Adrenal gland (tissue), 5 donors: ENCODE results near the gene RANBP2.
"Not testable (repeated sequence)": the region's sequence is repeated elsewhere in the genome, so short reads cannot be mapped to it uniquely, and the experiment has no call there.

Experiments
- CTCF ChIP-seq, 6 experiments: fragments of 450-650 bp in 4 of 6; fragments of 200-600 bp in 2 of 6; sonication (generic) in 1 of 6; IDR thresholded peaks; 1 replicate in 5 of 6; 2 replicates in 1 of 6; pipeline versions ENCODE4 v1.5.1 to v1.8.0; 2016 to 2021; ENCODE audit warnings: antibody characterized with exemption in 6 of 6, mild to moderate bottlenecking in 2 of 6, moderate library complexity in 1 of 6
- POLR2A ChIP-seq, 2 donors: fragments of 450-650 bp; IDR thresholded peaks; one replicate each; pipeline ENCODE4 v1.6.1; 2017; ENCODE audit warnings: antibody characterized with exemption in 2 of 2, mild to moderate bottlenecking in 2 of 2, moderate library complexity in 1 of 2
- donor health status: DM: no; HTN: no; CAD: no.

DNA sequence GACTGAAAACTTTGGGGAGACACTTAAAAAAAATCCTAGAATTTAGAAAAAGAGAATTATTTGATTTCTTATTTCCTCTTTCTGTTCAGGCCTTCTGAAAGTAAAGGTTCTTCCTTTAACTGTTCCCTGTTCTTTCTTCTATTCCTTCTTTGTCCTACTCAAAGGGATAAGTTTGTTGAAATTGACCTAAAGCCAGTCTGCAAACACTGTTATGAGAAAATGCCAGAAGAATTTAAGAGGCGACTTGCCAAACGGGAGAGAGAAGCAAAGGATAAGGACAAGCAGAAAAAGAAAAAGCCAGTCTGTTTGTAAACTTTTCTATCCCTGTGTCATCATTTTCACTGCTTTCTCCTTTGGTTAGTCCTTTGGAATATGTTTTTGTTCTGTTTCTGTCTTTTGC is 38.5 kb upstream of the RANBP2 start:
- TF ChIP-seq POLR2A, CTCF (IDR thresholded peaks at IDR 0.05): not testable (repeated sequence)
